Colon (tissue), 2 donors: Measurements from ENCODE around the gene GPSM3.

Experiments
- FAIRE-seq: peaks from 2 replicates; lab custom pipeline; 2012; peaks lifted over from hg19 to GRCh38; lab: Jason Lieb, UNC
- donor health status: control.
- donor health status: control.

Gene GPSM3

GRCh38 chr6:32173051-32173727, 19.3 kb downstream of the GPSM3 start:
- FAIRE-seq: no peak

- no peak for FAIRE-seq
These were observed 21.2 kb downstream of the GPSM3 start for GRCh38 chr6:32171234-32171633.

DNA sequence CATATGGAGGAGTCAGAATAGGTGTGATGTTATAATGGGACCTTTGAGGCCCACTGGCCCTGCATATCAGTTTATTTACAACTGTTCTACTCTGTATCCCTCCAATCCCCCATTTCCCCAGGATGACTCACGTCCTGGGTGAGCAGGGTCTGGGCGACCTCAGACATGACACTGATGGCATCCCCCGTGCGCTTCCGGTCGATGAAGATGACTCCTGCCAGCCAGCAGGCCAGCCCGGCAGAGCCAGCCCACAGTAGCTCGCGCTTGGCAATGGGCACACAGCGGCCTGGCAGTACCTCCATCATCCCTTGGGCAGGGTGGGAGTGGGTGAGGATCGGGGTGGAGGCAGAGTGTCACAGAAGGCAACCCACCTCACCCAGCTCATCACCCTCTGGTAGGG, 22.1 kb downstream of the GPSM3 start:
- no peak for FAIRE-seq

GRCh38 chr6:32168807-32169591, 23.4 kb downstream of the GPSM3 start:
- FAIRE-seq: no peak

- no peak for FAIRE-seq
These were observed 24.1 kb downstream of the GPSM3 start for GRCh38 chr6:32168350-32168749.

DNA sequence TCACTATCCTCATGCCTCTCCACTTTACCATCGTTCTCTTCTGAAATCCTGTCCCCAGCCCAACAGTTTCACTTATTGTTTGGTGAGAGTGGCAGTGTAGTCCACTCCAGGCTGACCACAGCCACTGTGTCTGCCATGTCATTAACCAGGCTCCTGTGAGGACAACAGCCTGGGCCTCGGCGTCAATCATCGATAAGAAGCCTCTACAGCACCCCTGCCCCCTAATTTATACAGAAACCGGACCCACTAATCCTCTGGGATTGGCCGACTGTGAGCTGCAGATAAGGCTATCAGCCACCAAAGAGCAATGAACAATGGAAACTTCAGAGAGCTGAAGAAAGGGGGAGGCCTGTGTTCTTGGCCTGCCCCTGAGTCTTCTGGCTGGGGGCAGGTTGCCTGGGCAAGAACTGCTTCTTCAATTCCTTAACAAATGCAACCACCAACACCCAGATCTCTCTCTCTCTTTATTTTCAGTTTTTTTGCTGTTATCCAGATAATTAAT, 24.6 kb downstream of the GPSM3 start:
- FAIRE-seq: no peak

DNA sequence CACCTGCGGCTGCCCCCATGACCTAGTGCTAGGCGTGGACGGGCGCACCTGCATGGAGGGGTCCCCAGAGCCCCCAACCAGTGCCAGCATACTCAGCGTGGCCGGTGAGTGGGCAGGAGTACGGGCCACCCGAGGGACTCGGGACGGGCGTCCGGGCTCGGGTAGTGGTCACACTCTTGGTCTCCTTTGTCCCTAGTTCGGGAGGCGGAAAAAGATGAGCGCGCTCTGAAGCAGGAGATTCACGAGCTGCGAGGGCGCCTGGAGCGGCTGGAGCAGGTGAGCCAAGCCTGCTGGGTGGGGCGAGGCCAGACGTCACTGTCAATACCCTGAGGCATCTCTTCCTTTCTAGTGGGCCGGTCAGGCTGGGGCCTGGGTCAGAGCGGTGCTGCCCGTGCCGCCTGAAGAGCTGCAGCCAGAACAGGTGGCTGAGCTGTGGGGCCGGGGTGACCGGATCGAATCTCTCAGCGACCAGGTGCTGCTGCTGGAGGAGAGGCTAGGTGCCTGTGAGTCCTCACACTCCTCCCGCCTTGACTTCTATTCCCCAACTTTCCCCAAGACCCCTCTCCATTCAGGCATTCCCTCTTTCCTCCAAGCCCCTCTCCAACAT, 25.2 kb downstream of the GPSM3 start:
- no peak for FAIRE-seq

GRCh38 chr6:32166411-32167061, 25.9 kb downstream of the GPSM3 start:
- FAIRE-seq: no peak

DNA sequence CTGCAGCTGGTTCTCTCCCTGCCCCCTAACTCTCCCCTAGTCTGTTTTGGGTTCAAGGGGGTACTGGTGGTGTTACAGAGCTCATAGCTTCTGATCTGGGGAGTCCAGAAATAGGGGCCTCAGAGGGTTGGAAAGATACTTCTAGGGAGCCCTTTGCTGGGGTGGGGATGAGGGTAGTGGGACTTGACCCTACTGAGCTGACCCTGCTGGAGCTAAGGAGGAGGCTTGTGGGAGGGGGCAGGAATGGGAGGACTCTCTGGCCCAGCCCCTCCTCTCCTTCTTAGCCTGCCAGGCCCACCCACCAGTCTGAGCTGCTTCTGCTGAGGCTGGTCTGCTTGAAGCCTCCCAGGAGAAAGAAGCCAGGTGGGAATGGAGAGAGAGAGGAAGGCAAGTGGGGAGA, 28.1 kb downstream of the GPSM3 start, which contains the start of gene EGFL8:
TSS of gene EGFL8 (plus strand) at position 301 of the 400 bp plus-strand sequence. CDS start 1,571 bp downstream, outside the sequence.
- FAIRE-seq: no peak

GRCh38 chr6:32163559-32164258, 28.7 kb downstream of the GPSM3 start:
- no peak for FAIRE-seq

DNA sequence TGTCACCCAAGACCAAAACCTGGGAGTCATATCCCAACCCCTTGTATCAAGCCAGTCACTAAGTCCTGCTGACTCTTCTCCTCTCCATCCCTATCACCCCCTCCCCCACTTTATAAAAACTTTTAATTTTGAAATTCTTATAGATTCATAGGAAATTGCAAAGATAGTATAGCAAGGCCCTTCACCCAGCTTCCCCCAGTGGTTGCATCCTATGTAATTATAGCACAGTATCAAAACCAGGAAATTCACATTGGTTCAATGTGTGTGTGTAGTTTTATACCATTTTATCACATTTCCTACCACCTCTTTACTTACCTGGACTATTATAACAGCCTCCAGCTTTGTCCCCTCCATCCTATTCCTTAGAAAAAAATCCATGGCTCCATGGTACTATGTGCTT, 34.4 kb downstream of the GPSM3 start:
- no peak for FAIRE-seq

GRCh38 chr6:32156891-32157290, 35.6 kb downstream of the GPSM3 start:
- FAIRE-seq: no peak

- no peak for FAIRE-seq
These were observed 37.8 kb downstream of the GPSM3 start for GRCh38 chr6:32154514-32155161.

- no peak for FAIRE-seq
These were observed 38.6 kb downstream of the GPSM3 start, which contains the start of gene PPT2 for GRCh38 chr6:32153564-32154513. Gene PPT2 (plus strand): TSS chr6:32154141. CDS start chr6:32154595, 454 bp downstream.

DNA sequence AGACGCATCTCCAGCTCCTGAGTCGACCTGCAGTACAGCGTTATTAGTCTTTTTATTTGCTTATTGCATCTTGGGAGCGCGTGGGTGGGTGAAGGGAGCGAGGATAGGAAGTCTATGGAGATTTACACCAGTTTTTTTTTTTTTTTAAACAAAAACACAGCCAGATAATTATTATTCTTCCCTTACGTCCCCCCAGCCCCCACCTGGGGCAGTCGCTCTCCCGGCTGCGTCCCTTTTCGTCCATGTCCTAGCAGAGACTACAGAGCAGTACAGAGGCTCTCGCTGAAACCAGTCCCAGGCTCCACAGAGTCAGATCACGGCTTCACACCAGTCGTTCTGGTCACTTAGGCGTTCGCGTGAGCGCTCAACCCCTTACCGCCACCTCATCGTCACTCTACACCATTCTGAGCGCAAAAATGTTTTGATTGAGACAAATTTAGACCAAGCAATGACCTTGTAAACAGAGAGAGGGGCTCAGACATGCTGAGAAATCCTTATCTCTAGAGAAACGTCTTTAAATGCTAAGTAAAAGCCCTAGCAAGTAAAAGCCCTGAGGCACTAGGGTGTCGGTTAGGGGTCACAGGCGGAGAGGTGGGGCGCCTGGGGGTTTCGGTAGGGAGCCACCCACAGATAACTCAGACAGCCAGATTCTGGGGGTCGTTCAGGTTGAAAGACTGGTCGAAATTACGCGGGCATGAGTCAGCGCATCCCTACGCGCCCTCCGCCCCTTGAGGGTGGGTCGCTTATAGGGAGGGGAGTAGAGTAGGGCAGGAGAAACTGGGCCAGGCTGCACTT, 39.5 kb downstream of the GPSM3 start:
- FAIRE-seq: no peak

DNA sequence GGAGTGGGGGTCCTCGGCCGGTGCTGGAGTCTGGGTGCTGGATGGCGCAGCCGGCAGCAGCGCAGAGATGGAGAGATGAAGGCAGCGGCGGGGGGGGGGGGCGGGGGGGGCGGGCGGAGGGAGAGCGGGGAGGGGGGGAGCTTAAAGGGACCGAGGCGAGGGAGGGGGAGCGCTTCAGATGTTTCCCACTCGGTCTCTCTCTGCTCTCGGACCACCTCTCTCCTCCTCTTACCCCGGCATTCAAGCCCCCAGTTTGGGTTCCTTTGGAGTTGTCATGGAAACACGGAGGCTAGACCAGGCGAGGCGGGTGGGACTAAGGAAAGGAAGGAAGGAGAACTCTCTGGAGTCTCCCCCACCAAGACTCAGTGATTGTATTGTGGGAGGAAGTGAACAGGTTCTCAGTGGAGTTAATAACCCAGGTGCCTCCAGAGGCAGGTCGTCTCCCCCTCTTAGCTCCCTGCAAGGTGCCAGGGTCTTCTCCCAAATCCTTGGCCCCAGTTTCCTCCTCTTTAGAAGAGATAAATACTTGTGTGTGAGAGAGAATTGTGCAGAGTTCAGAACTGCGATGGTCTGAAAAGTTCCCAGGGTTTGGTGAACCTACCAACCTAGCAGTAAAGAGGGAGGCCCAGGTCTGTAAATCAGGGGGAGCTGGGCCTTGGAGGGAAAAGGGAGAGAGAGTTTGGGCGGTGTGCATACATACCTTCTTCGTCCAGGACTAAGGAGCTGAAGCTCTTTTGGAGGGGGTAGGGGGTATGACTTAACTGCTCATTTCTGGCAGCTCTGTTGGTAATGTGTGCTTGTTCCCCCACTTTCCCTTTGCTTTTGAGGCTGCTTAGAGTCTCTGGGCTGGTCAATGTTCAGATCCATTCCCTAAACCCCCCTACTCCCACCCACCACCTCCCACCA, 40.3 kb downstream of the GPSM3 start, which contains the start of gene PRRT1:
TSS of gene PRRT1 (minus strand) at position 77 of the 906 bp plus-strand sequence. CDS start 112 bp downstream, outside the sequence.
- FAIRE-seq: no peak

GRCh38 chr6:32151181-32151862, 41.1 kb downstream of the GPSM3 start:
- no peak for FAIRE-seq
